Skeletal muscle tissue (tissue), 4 donors: ENCODE results near the gene SELENOT. TPM values are rescaled to one million over a fixed set of nuclear protein-coding genes. Genes with fewer than 3 reads are reported as not detected.

Experiments used
- H3K27ac ChIP-seq: one replicate; pipeline ENCODE4 v1.7.0; 2013; ENCODE audit warnings: mild to moderate bottlenecking, low read depth, low read length, inconsistent platforms
- H3K27me3 ChIP-seq, 3 donors: one replicate each; pipeline ENCODE4 v1.7.0; 2013; ENCODE audit warnings: low read length in 3 of 3; ENCODE audit not compliant: control insufficient read depth in 3 of 3, insufficient read depth in 3 of 3
- H3K36me3 ChIP-seq, 3 donors: one replicate each; pipeline ENCODE4 v1.7.0; 2013; ENCODE audit warnings: low read length in 3 of 3; ENCODE audit not compliant: control insufficient read depth in 3 of 3, insufficient read depth in 3 of 3
- H3K4me1 ChIP-seq, 3 donors: one replicate each; pipeline ENCODE4 v1.7.0; 2013; ENCODE audit warnings: low read length in 3 of 3, mild to moderate bottlenecking in 3 of 3; ENCODE audit not compliant: control insufficient read depth in 3 of 3, insufficient read depth in 3 of 3
- H3K4me3 ChIP-seq, 3 donors: one replicate each; pipeline ENCODE4 v1.7.0; 2013; ENCODE audit warnings: low read length in 3 of 3
- H3K9ac ChIP-seq, 3 donors: one replicate each; pipeline ENCODE4 v1.7.0; 2013; ENCODE audit warnings: low read length in 3 of 3, mild to moderate bottlenecking in 3 of 3, moderate library complexity in 2 of 3, low read depth in 1 of 3
- H3K9me3 ChIP-seq, 3 donors: one replicate each; pipeline ENCODE4 v1.7.0; 2013; ENCODE audit warnings: low read length in 3 of 3; ENCODE audit not compliant: control insufficient read depth in 3 of 3
- total RNA-seq: library from RNA; depleted of rRNA; stranded (reverse); fragments of >200 nt; gene quantifications from one replicate; pipeline ENCODE4 v1.2.3, GENCODE V29; 2014
- donor health status: Osteomylitis.

Gene SELENOT
- total RNA-seq: 16.7 TPM

GRCh38 chr3:150603153-150603979 lies at the start of gene SELENOT:
TSS of gene SELENOT (plus strand) at chr3:150603321. CDS start at chr3:150603363, 42 bp downstream.
- H3K4me1 ChIP-seq: peaks cover 6 to 24% (median 13%) of the 10 kb centered on the region in 3 donors
- H3K9me3 ChIP-seq: no peaks in the 10 kb centered on the region
- H3K4me3 ChIP-seq: peak within 1 kb of the TSS; percentile 85 to 100 (median 94)
- H3K36me3 ChIP-seq: peaks cover 0 to 2% (median 0%) of the 10 kb centered on the region in 3 donors
- peak within 1 kb of the TSS; percentile 97 to 99 (median 98) for H3K9ac ChIP-seq
- H3K27ac ChIP-seq: peak within 1 kb of the TSS; percentile 92
- H3K27me3 ChIP-seq: no peaks in the 10 kb centered on the region

GRCh38 chr3:150555859-150556436 lies 47.2 kb upstream of the SELENOT start:
- H3K9ac ChIP-seq: no peak overlapping the region
- H3K36me3 ChIP-seq: peaks cover 3 to 16% (median 15%) of the 10 kb centered on the region in 3 donors

GRCh38 chr3:150556792-150557191 lies 46.3 kb upstream of the SELENOT start:
- H3K9ac ChIP-seq: peak overlapping the region in 1 of 3 donors; percentile 10
- no peaks in the 10 kb centered on the region for H3K9me3 ChIP-seq
- no peaks in the 10 kb centered on the region for H3K27me3 ChIP-seq
- H3K27ac ChIP-seq: no peak overlapping the region
- H3K4me3 ChIP-seq: no peak overlapping the region
- H3K4me1 ChIP-seq: no peaks in the 10 kb centered on the region
- H3K36me3 ChIP-seq: peaks cover 3 to 16% (median 15%) of the 10 kb centered on the region in 3 donors

More at GRCh38 chr3:150555859-150556436, 47.2 kb upstream of the SELENOT start:
- no peak overlapping the region for H3K27ac ChIP-seq
- H3K4me3 ChIP-seq: no peak overlapping the region
- no peaks in the 10 kb centered on the region for H3K9me3 ChIP-seq
- H3K27me3 ChIP-seq: no peaks in the 10 kb centered on the region
- H3K4me1 ChIP-seq: no peaks in the 10 kb centered on the region

- Histone ChIP-seq H3K27ac (no peak overlapping the region), H3K27me3 (no peaks in the 10 kb centered on the region), H3K9me3 (no peaks in the 10 kb centered on the region), H3K4me3 (no peak overlapping the region), H3K36me3 (peaks cover 3 to 18% (median 11%) of the 10 kb centered on the region in 3 donors), H3K9ac (no peak overlapping the region), H3K4me1 (no peaks in the 10 kb centered on the region)
Measured at GRCh38 chr3:150557725-150558124, 45.4 kb upstream of the SELENOT start.

GRCh38 chr3:150564243-150564642 lies 38.9 kb upstream of the SELENOT start:
- Histone ChIP-seq H3K27me3 (no peaks in the 10 kb centered on the region), H3K9ac (no peak overlapping the region), H3K36me3 (peaks cover 7 to 26% (median 23%) of the 10 kb centered on the region in 3 donors), H3K4me1 (no peaks in the 10 kb centered on the region), H3K4me3 (no peak overlapping the region), H3K27ac (no peak overlapping the region), H3K9me3 (no peaks in the 10 kb centered on the region)

GRCh38 chr3:150567328-150567727 lies 35.8 kb upstream of the SELENOT start:
- Histone ChIP-seq H3K9me3 (no peaks in the 10 kb centered on the region), H3K4me1 (no peaks in the 10 kb centered on the region), H3K27ac (no peak overlapping the region), H3K4me3 (no peak overlapping the region), H3K27me3 (no peaks in the 10 kb centered on the region), H3K36me3 (peaks cover 7 to 38% (median 32%) of the 10 kb centered on the region in 3 donors), H3K9ac (no peak overlapping the region)

GRCh38 chr3:150577855-150578254 lies 25.3 kb upstream of the SELENOT start:
- Histone ChIP-seq H3K9me3 (no peaks in the 10 kb centered on the region), H3K27me3 (no peaks in the 10 kb centered on the region), H3K27ac (no peak overlapping the region), H3K4me3 (no peak overlapping the region), H3K9ac (no peak overlapping the region), H3K4me1 (no peaks in the 10 kb centered on the region), H3K36me3 (peaks cover 12 to 28% (median 22%) of the 10 kb centered on the region in 3 donors)

- no peaks in the 10 kb centered on the region for H3K27me3 ChIP-seq
- no peaks in the 10 kb centered on the region for H3K4me1 ChIP-seq
- no peaks in the 10 kb centered on the region for H3K9me3 ChIP-seq
- H3K9ac ChIP-seq: no peak overlapping the region
- H3K4me3 ChIP-seq: no peak overlapping the region
- no peak overlapping the region for H3K27ac ChIP-seq
- peaks cover 13 to 46% (median 30%) of the 10 kb centered on the region in 3 donors for H3K36me3 ChIP-seq
Measured at GRCh38 chr3:150581174-150581573, 21.9 kb upstream of the SELENOT start.

GRCh38 chr3:150582620-150583019 lies 20.5 kb upstream of the SELENOT start:
- H3K27ac ChIP-seq: no peak overlapping the region
- H3K36me3 ChIP-seq: peaks cover 10 to 35% (median 23%) of the 10 kb centered on the region in 3 donors
- no peaks in the 10 kb centered on the region for H3K27me3 ChIP-seq
- H3K4me1 ChIP-seq: no peaks in the 10 kb centered on the region
- H3K9me3 ChIP-seq: no peaks in the 10 kb centered on the region
- H3K4me3 ChIP-seq: no peak overlapping the region
- no peak overlapping the region for H3K9ac ChIP-seq

GRCh38 chr3:150583028-150583427 lies 20.1 kb upstream of the SELENOT start:
- H3K9me3 ChIP-seq: no peaks in the 10 kb centered on the region
- no peak overlapping the region for H3K27ac ChIP-seq
- H3K4me1 ChIP-seq: peaks cover 0 to 2% (median 0%) of the 10 kb centered on the region in 3 donors
- no peaks in the 10 kb centered on the region for H3K27me3 ChIP-seq
- peaks cover 10 to 32% (median 23%) of the 10 kb centered on the region in 3 donors for H3K36me3 ChIP-seq
- H3K9ac ChIP-seq: no peak overlapping the region
- H3K4me3 ChIP-seq: no peak overlapping the region
